ENCODE measurements around the gene FHDC1.

FHDC1 gene

GRCh38 chr4:153018031-153018430 is 81.9 kb downstream of the FHDC1 start:
- peaks cover 0 to 36% of the 10 kb centered on the region in 2 experiments for H3K27me3 ChIP-seq (ENCODE audit: control insufficient read depth in 1 of 2, insufficient read depth in 1 of 2, low read length in 2 of 2)

GRCh38 chr4:153018684-153019083 is 82.6 kb downstream of the FHDC1 start:
- H3K9ac ChIP-seq (ENCODE audit: low read length), result no peak overlapping the region

More at GRCh38 chr4:153018031-153018430, 81.9 kb downstream of the FHDC1 start:
- H3K18ac ChIP-seq (ENCODE audit: low read depth in 1 of 2, low read length in 2 of 2), result no peak overlapping the region
- no peak overlapping the region for H2BK12ac ChIP-seq (ENCODE audit: low read length in 2 of 2)
- no peaks in the 10 kb centered on the region for H3K36me3 ChIP-seq (ENCODE audit: control insufficient read depth in 1 of 2, insufficient read depth in 2 of 2, low read depth in 1 of 2, low read length in 2 of 2)
- WGBS, result 65% methylated on average over 2 of the region's 4 CpGs
- no peaks in the 10 kb centered on the region for H3K79me1 ChIP-seq (replicated peaks; ENCODE audit: low read length, poor library complexity, severe bottlenecking)
- no peak for DNase-seq
- no peak overlapping the region for H2AFZ ChIP-seq (ENCODE audit: low read depth, low read length)
- H3K4me2 ChIP-seq (ENCODE audit: low read length, poor library complexity, severe bottlenecking), result no peak overlapping the region
- H3K4ac ChIP-seq (ENCODE audit: low read depth in 1 of 2, low read length in 2 of 2), result no peak overlapping the region
- no peak overlapping the region for H2BK5ac ChIP-seq (ENCODE audit: low read depth, low read length, poor library complexity, severe bottlenecking)
- no peak overlapping the region for H2BK15ac ChIP-seq (ENCODE audit: low read depth, poor library complexity, severe bottlenecking)
- peaks cover 3% of the 10 kb centered on the region for H3K4me1 ChIP-seq (ENCODE audit: control insufficient read depth, insufficient read depth, low read depth, low read length)
- H4K91ac ChIP-seq (ENCODE audit: low read length), result no peak overlapping the region
- no peak overlapping the region for H3K14ac ChIP-seq (ENCODE audit: low read length in 2 of 2)
- no peak overlapping the region for H3K9ac ChIP-seq (ENCODE audit: low read length)
- no peak overlapping the region for H2BK120ac ChIP-seq (ENCODE audit: low read depth, low read length)
- H3K4me3 ChIP-seq (ENCODE audit: insufficient read depth in 1 of 2, low read depth in 1 of 2, low read length in 2 of 2), result no peak overlapping the region
- H3K27ac ChIP-seq (ENCODE audit: low read length, poor library complexity, severe bottlenecking), result no peak overlapping the region
- H2AK5ac ChIP-seq (ENCODE audit: low read length, severe bottlenecking), result no peak overlapping the region
- H3K23ac ChIP-seq (ENCODE audit: low read length in 2 of 2), result no peak overlapping the region
- no peak overlapping the region for H4K8ac ChIP-seq (ENCODE audit: low read length)
- no peaks in the 10 kb centered on the region for H3K9me3 ChIP-seq (ENCODE audit: control insufficient read depth, low read length)

GRCh38 chr4:153019906-153020305 is 83.8 kb downstream of the FHDC1 start:
- 83% methylated on average over 8 of the region's 9 CpGs for WGBS
- DNase-seq, result no peak
- H3K27ac ChIP-seq (ENCODE audit: low read length, poor library complexity, severe bottlenecking), result no peak overlapping the region

More at GRCh38 chr4:153018684-153019083, 82.6 kb downstream of the FHDC1 start:
- Histone ChIP-seq H2BK120ac (ENCODE audit: low read depth, low read length) (no peak overlapping the region), H3K79me1 (replicated peaks; ENCODE audit: low read length, poor library complexity, severe bottlenecking) (no peaks in the 10 kb centered on the region), H3K4me1 (ENCODE audit: control insufficient read depth, insufficient read depth, low read depth, low read length) (peaks cover 3% of the 10 kb centered on the region), H3K36me3 (ENCODE audit: control insufficient read depth in 1 of 2, insufficient read depth in 2 of 2, low read depth in 1 of 2, low read length in 2 of 2) (no peaks in the 10 kb centered on the region), H3K4me3 (ENCODE audit: insufficient read depth in 1 of 2, low read depth in 1 of 2, low read length in 2 of 2) (no peak overlapping the region), H3K23ac (ENCODE audit: low read length in 2 of 2) (no peak overlapping the region), H3K27me3 (ENCODE audit: control insufficient read depth in 1 of 2, insufficient read depth in 1 of 2, low read length in 2 of 2) (peaks cover 0 to 40% of the 10 kb centered on the region in 2 experiments), H2AFZ (ENCODE audit: low read depth, low read length) (no peak overlapping the region), H3K14ac (ENCODE audit: low read length in 2 of 2) (no peak overlapping the region), H2BK15ac (ENCODE audit: low read depth, poor library complexity, severe bottlenecking) (no peak overlapping the region), H2AK5ac (ENCODE audit: low read length, severe bottlenecking) (no peak overlapping the region), H2BK5ac (ENCODE audit: low read depth, low read length, poor library complexity, severe bottlenecking) (no peak overlapping the region), H3K18ac (ENCODE audit: low read depth in 1 of 2, low read length in 2 of 2) (no peak overlapping the region), H2BK12ac (ENCODE audit: low read length in 2 of 2) (no peak overlapping the region), H3K4ac (ENCODE audit: low read depth in 1 of 2, low read length in 2 of 2) (no peak overlapping the region), H4K8ac (ENCODE audit: low read length) (no peak overlapping the region), H3K27ac (ENCODE audit: low read length, poor library complexity, severe bottlenecking) (no peak overlapping the region), H3K9me3 (ENCODE audit: control insufficient read depth, low read length) (no peaks in the 10 kb centered on the region), H4K91ac (ENCODE audit: low read length) (no peak overlapping the region), H3K4me2 (ENCODE audit: low read length, poor library complexity, severe bottlenecking) (no peak overlapping the region)
- no peak for DNase-seq
- 83% methylated on average over 1 of the region's 1 CpG for whole genome bisulfite sequencing

GRCh38 chr4:153020457-153020856 is 84.3 kb downstream of the FHDC1 start:
- H2AK5ac ChIP-seq (ENCODE audit: low read length, severe bottlenecking), result no peak overlapping the region
- no peak overlapping the region for H3K27ac ChIP-seq (ENCODE audit: low read length, poor library complexity, severe bottlenecking)
- H4K8ac ChIP-seq (ENCODE audit: low read length), result no peak overlapping the region
- H3K14ac ChIP-seq (ENCODE audit: low read length in 2 of 2), result no peak overlapping the region
- H3K9me3 ChIP-seq (ENCODE audit: control insufficient read depth, low read length), result no peaks in the 10 kb centered on the region
- peaks cover 0 to 49% of the 10 kb centered on the region in 2 experiments for H3K27me3 ChIP-seq (ENCODE audit: control insufficient read depth in 1 of 2, insufficient read depth in 1 of 2, low read length in 2 of 2)
- H3K4me3 ChIP-seq (ENCODE audit: insufficient read depth in 1 of 2, low read depth in 1 of 2, low read length in 2 of 2), result no peak overlapping the region
- no peak overlapping the region for H3K4me2 ChIP-seq (ENCODE audit: low read length, poor library complexity, severe bottlenecking)
- H2BK120ac ChIP-seq (ENCODE audit: low read depth, low read length), result no peak overlapping the region
- H3K18ac ChIP-seq (ENCODE audit: low read depth in 1 of 2, low read length in 2 of 2), result no peak overlapping the region
- peaks cover 1% of the 10 kb centered on the region for H3K4me1 ChIP-seq (ENCODE audit: control insufficient read depth, insufficient read depth, low read depth, low read length)
- no peak overlapping the region for H3K23ac ChIP-seq (ENCODE audit: low read length in 2 of 2)
- DNase-seq, result no peak
- no peak overlapping the region for H3K9ac ChIP-seq (ENCODE audit: low read length)
- no peak overlapping the region for H2BK5ac ChIP-seq (ENCODE audit: low read depth, low read length, poor library complexity, severe bottlenecking)
- H3K36me3 ChIP-seq (ENCODE audit: control insufficient read depth in 1 of 2, insufficient read depth in 2 of 2, low read depth in 1 of 2, low read length in 2 of 2), result no peaks in the 10 kb centered on the region
- H2AFZ ChIP-seq (ENCODE audit: low read depth, low read length), result no peak overlapping the region
- no peak overlapping the region for H4K91ac ChIP-seq (ENCODE audit: low read length)
- H3K4ac ChIP-seq (ENCODE audit: low read depth in 1 of 2, low read length in 2 of 2), result no peak overlapping the region
- WGBS, result 88% methylated on average over 7 of the region's 7 CpGs
- H2BK12ac ChIP-seq (ENCODE audit: low read length in 2 of 2), result no peak overlapping the region
- H2BK15ac ChIP-seq (ENCODE audit: low read depth, poor library complexity, severe bottlenecking), result no peak overlapping the region
- H3K79me1 ChIP-seq (replicated peaks; ENCODE audit: low read length, poor library complexity, severe bottlenecking), result no peaks in the 10 kb centered on the region

More at GRCh38 chr4:153019906-153020305, 83.8 kb downstream of the FHDC1 start:
- Histone ChIP-seq H3K4me1 (ENCODE audit: control insufficient read depth, insufficient read depth, low read depth, low read length) (peaks cover 1% of the 10 kb centered on the region), H4K8ac (ENCODE audit: low read length) (no peak overlapping the region), H2AFZ (ENCODE audit: low read depth, low read length) (no peak overlapping the region), H3K18ac (ENCODE audit: low read depth in 1 of 2, low read length in 2 of 2) (no peak overlapping the region), H3K14ac (ENCODE audit: low read length in 2 of 2) (no peak overlapping the region), H2BK5ac (ENCODE audit: low read depth, low read length, poor library complexity, severe bottlenecking) (no peak overlapping the region), H3K4me2 (ENCODE audit: low read length, poor library complexity, severe bottlenecking) (no peak overlapping the region), H3K79me1 (replicated peaks; ENCODE audit: low read length, poor library complexity, severe bottlenecking) (no peaks in the 10 kb centered on the region), H2BK12ac (ENCODE audit: low read length in 2 of 2) (no peak overlapping the region), H3K4me3 (ENCODE audit: insufficient read depth in 1 of 2, low read depth in 1 of 2, low read length in 2 of 2) (no peak overlapping the region), H2BK15ac (ENCODE audit: low read depth, poor library complexity, severe bottlenecking) (no peak overlapping the region), H3K4ac (ENCODE audit: low read depth in 1 of 2, low read length in 2 of 2) (no peak overlapping the region), H2BK120ac (ENCODE audit: low read depth, low read length) (no peak overlapping the region), H3K27me3 (ENCODE audit: control insufficient read depth in 1 of 2, insufficient read depth in 1 of 2, low read length in 2 of 2) (peaks cover 0 to 45% of the 10 kb centered on the region in 2 experiments), H3K9me3 (ENCODE audit: control insufficient read depth, low read length) (no peaks in the 10 kb centered on the region), H3K23ac (ENCODE audit: low read length in 2 of 2) (no peak overlapping the region), H4K91ac (ENCODE audit: low read length) (no peak overlapping the region), H2AK5ac (ENCODE audit: low read length, severe bottlenecking) (no peak overlapping the region), H3K36me3 (ENCODE audit: control insufficient read depth in 1 of 2, insufficient read depth in 2 of 2, low read depth in 1 of 2, low read length in 2 of 2) (no peaks in the 10 kb centered on the region), H3K9ac (ENCODE audit: low read length) (no peak overlapping the region)
